Measurements from ENCODE around the gene BCL11B. TPM values are rescaled to one million over a fixed set of nuclear protein-coding genes. Genes with fewer than 3 reads are reported as not detected.

The BCL11B gene
- total RNA-seq, 4 donors from 2014 or later, result 39.1 to 74.3 (median 51.7) TPM

GRCh38 chr14:99282261-99283050, 10.5 kb upstream of the BCL11B start:
- intact Hi-C loops (cut with DNase I; ENCODE audit: low total_unique reads), result no loop called here
- no peak for DNase-seq (ENCODE audit: low spot score in 2 of 2)
- TF ChIP-seq POLR2A (IDR thresholded peaks at IDR 0.05) (no peak), CTCF (IDR thresholded peaks at IDR 0.05) (no peak)
- WGBS, 2 donors, result 86 to 88% methylated on average over 15 of the region's 15 CpGs
- no peak overlapping the region for H3K4me3 ChIP-seq (ENCODE audit: low read depth, poor library complexity, severe bottlenecking)

- WGBS, 2 donors, result 72 to 80% methylated on average over 11 of the region's 11 CpGs
- TF ChIP-seq POLR2A (IDR thresholded peaks at IDR 0.05) (no peak), CTCF (IDR thresholded peaks at IDR 0.05) (no peak)
- no peak for DNase-seq (ENCODE audit: low spot score in 2 of 2)
- no peak overlapping the region for H3K4me3 ChIP-seq (ENCODE audit: low read depth, poor library complexity, severe bottlenecking)
- intact Hi-C loops (cut with DNase I; ENCODE audit: low total_unique reads), result no loop called here
These were observed 9.4 kb upstream of the BCL11B start for GRCh38 chr14:99281396-99281795.

GRCh38 chr14:99280852-99281251, 8.9 kb upstream of the BCL11B start:
- no peak overlapping the region for H3K4me3 ChIP-seq (ENCODE audit: low read depth, poor library complexity, severe bottlenecking)
- intact Hi-C loops (cut with DNase I; ENCODE audit: low total_unique reads), result no loop called here
- no peak for TF ChIP-seq CTCF (IDR thresholded peaks at IDR 0.05)
- no peak for TF ChIP-seq POLR2A (IDR thresholded peaks at IDR 0.05)
- 68 to 72% methylated on average over 4 of the region's 4 CpGs for WGBS, 2 donors
- DNase-seq (ENCODE audit: low spot score in 2 of 2), result no peak

- TF ChIP-seq POLR2A (IDR thresholded peaks at IDR 0.05), result no peak
- intact Hi-C loops (cut with DNase I; ENCODE audit: low total_unique reads), result no loop called here
- no peak overlapping the region for H3K4me3 ChIP-seq (ENCODE audit: low read depth, poor library complexity, severe bottlenecking)
- 90 to 91% methylated on average over 19 of the region's 19 CpGs for WGBS, 2 donors
- no peak for DNase-seq (ENCODE audit: low spot score in 2 of 2)
These were observed 8.2 kb upstream of the BCL11B start for GRCh38 chr14:99280066-99280731.

- DNase-seq (ENCODE audit: low spot score in 2 of 2), result no peak
- TF ChIP-seq POLR2A (IDR thresholded peaks at IDR 0.05), result no peak
- intact Hi-C loops (cut with DNase I; ENCODE audit: low total_unique reads), result no loop called here
- no peak overlapping the region for H3K4me3 ChIP-seq (ENCODE audit: low read depth, poor library complexity, severe bottlenecking)
- 77% methylated on average over 6 of the region's 6 CpGs for WGBS, 2 donors
These were observed 6.8 kb upstream of the BCL11B start for GRCh38 chr14:99278836-99279235.

- intact Hi-C loops (cut with DNase I; ENCODE audit: low total_unique reads), result no loop called here
- 53 to 75% methylated on average over 2 of the region's 2 CpGs for WGBS, 2 donors
- no peak for DNase-seq (ENCODE audit: low spot score in 2 of 2)
- no peak overlapping the region for H3K4me3 ChIP-seq (ENCODE audit: low read depth, poor library complexity, severe bottlenecking)
- TF ChIP-seq POLR2A (IDR thresholded peaks at IDR 0.05) (no peak), CTCF (IDR thresholded peaks at IDR 0.05) (no peak)
These were observed 5.5 kb upstream of the BCL11B start for GRCh38 chr14:99277530-99277929.
